Measurements from ENCODE around the gene CXCL5. TPM values are rescaled to one million over a fixed set of nuclear protein-coding genes. Genes with fewer than 3 reads are reported as not detected.

The CXCL5 gene
- total and polyA plus RNA-seq, 10 donors: 0.58 to 3.8 (median 2.0) TPM

GRCh38 chr4:74014332-74014731 is 15.9 kb upstream of the CXCL5 start:
- H3K27ac ChIP-seq: no peak overlapping the region
- intact Hi-C loops (cut with DNase I; ENCODE audit: low total_unique reads): no loop called here
- WGBS, 5 donors: 12 to 31% (median 21%) methylated on average over 1 of the region's 1 CpG

GRCh38 chr4:74013264-74013663 is 14.8 kb upstream of the CXCL5 start:
- intact Hi-C loops (cut with DNase I; ENCODE audit: low total_unique reads): no loop called here
- Histone ChIP-seq H3K4me3 (no peak overlapping the region), H3K27ac (no peak overlapping the region), H3K27me3 (replicated peaks in 1 of 7) (no peaks in the 10 kb centered on the region), H3K4me1 (peaks cover 0 to under 1% (median 0%) of the 10 kb centered on the region in 6 donors), H3K9me3 (no peaks in the 10 kb centered on the region), H3K36me3 (no peaks in the 10 kb centered on the region)
- WGBS, 5 donors: 62 to 94% (median 73%) methylated on average over 2 of the region's 2 CpGs
- DNase-seq: no peak
- TF ChIP-seq POLR2AphosphoS5 (IDR thresholded peaks at IDR 0.05) (no peak), CTCF (IDR thresholded peaks at IDR 0.05 in 8 of 11, conservative IDR thresholded peaks at IDR 0.05 in 3 of 11) (no peak), POLR2A (IDR thresholded peaks at IDR 0.05) (no peak)

More at GRCh38 chr4:74014332-74014731, 15.9 kb upstream of the CXCL5 start:
- DNase-seq: no peak
- Histone ChIP-seq H3K9me3 (no peaks in the 10 kb centered on the region), H3K4me1 (peaks cover 0 to 7% (median 0%) of the 10 kb centered on the region in 6 donors), H3K36me3 (no peaks in the 10 kb centered on the region), H3K27me3 (replicated peaks in 1 of 7) (no peaks in the 10 kb centered on the region), H3K4me3 (no peak overlapping the region)
- no peak for TF ChIP-seq CTCF (IDR thresholded peaks at IDR 0.05 in 8 of 11, conservative IDR thresholded peaks at IDR 0.05 in 3 of 11)
- no peak for TF ChIP-seq POLR2A (IDR thresholded peaks at IDR 0.05)
- no peak for TF ChIP-seq POLR2AphosphoS5 (IDR thresholded peaks at IDR 0.05)

- H3K36me3 ChIP-seq: no peaks in the 10 kb centered on the region
- DNase-seq: no peak
- TF ChIP-seq CTCF (IDR thresholded peaks at IDR 0.05 in 8 of 11, conservative IDR thresholded peaks at IDR 0.05 in 3 of 11): no peak
- no peak for TF ChIP-seq POLR2AphosphoS5 (IDR thresholded peaks at IDR 0.05)
- no peak for TF ChIP-seq POLR2A (IDR thresholded peaks at IDR 0.05)
- no peaks in the 10 kb centered on the region for H3K4me1 ChIP-seq
- H3K27ac ChIP-seq: no peak overlapping the region
- WGBS, 5 donors: 52 to 79% (median 63%) methylated on average over 4 of the region's 4 CpGs
- intact Hi-C loops (cut with DNase I; ENCODE audit: low total_unique reads): no loop called here
- no peaks in the 10 kb centered on the region for H3K27me3 ChIP-seq (replicated peaks in 1 of 7)
- no peak overlapping the region for H3K4me3 ChIP-seq
- no peaks in the 10 kb centered on the region for H3K9me3 ChIP-seq
Measured at GRCh38 chr4:74012130-74012529, 13.7 kb upstream of the CXCL5 start.

- WGBS, 5 donors: 71 to 91% (median 83%) methylated on average over 3 of the region's 3 CpGs
- H3K9me3 ChIP-seq: no peaks in the 10 kb centered on the region
Measured at GRCh38 chr4:74009307-74009706, 10.8 kb upstream of the CXCL5 start.

GRCh38 chr4:74006009-74006476 is 7.6 kb upstream of the CXCL5 start:
- H3K9me3 ChIP-seq: no peaks in the 10 kb centered on the region
- no peaks in the 10 kb centered on the region for H3K4me1 ChIP-seq
- no peak overlapping the region for H3K4me3 ChIP-seq
- TF ChIP-seq CTCF (IDR thresholded peaks at IDR 0.05 in 8 of 11, conservative IDR thresholded peaks at IDR 0.05 in 3 of 11) (no peak), POLR2A (IDR thresholded peaks at IDR 0.05) (no peak), POLR2AphosphoS5 (IDR thresholded peaks at IDR 0.05) (no peak)
- no peaks in the 10 kb centered on the region for H3K27me3 ChIP-seq (replicated peaks in 1 of 7)
- WGBS, 5 donors: 78 to 92% (median 82%) methylated on average over 2 of the region's 2 CpGs
- no peaks in the 10 kb centered on the region for H3K36me3 ChIP-seq
- no peak for DNase-seq
- intact Hi-C loops (cut with DNase I; ENCODE audit: low total_unique reads): no loop called here
- no peak overlapping the region for H3K27ac ChIP-seq

More at GRCh38 chr4:74009307-74009706, 10.8 kb upstream of the CXCL5 start:
- intact Hi-C loops (cut with DNase I; ENCODE audit: low total_unique reads): no loop called here
- no peaks in the 10 kb centered on the region for H3K27me3 ChIP-seq (replicated peaks in 1 of 7)
- no peaks in the 10 kb centered on the region for H3K4me1 ChIP-seq
- H3K4me3 ChIP-seq: no peak overlapping the region
- DNase-seq: no peak
- no peaks in the 10 kb centered on the region for H3K36me3 ChIP-seq
- TF ChIP-seq POLR2AphosphoS5 (IDR thresholded peaks at IDR 0.05): no peak
- no peak overlapping the region for H3K27ac ChIP-seq

Measured in spleen (tissue), 11 donors.